HG03342 (cell line): Measurements from ENCODE around the gene B3GAT2.
A peak's percentile ranks its signal among the peaks of the same experiment; 100 is the strongest.

Source experiments
- ATAC-seq: cut with Tn5 transposase; IDR thresholded peaks from one replicate; pipeline ENCODE4 v1.9.1; 2021; ENCODE audit warnings: mild to moderate bottlenecking, moderate library complexity; ENCODE audit not compliant: unreplicated experiment

B3GAT2 gene

DNA sequence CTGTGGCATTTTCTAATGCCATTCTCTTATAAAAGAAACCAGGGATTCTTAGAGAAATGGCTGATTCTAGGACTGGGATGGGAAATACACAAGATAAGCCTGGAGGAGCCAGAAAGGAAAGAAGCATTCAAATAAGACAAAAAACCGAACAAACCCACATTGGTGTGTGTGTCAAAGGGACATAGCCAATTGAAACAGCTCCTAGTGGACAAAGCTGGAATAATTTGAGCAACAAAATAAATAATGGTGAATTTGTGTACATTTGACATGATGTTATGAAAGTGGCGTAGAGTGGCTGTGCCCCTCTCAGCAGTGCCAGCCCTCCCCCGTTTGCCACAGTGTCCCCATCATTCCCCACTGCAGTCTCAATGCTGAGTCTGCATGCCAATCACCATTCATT is 55.5 kb downstream of the B3GAT2 start:
- no peak for ATAC-seq

DNA sequence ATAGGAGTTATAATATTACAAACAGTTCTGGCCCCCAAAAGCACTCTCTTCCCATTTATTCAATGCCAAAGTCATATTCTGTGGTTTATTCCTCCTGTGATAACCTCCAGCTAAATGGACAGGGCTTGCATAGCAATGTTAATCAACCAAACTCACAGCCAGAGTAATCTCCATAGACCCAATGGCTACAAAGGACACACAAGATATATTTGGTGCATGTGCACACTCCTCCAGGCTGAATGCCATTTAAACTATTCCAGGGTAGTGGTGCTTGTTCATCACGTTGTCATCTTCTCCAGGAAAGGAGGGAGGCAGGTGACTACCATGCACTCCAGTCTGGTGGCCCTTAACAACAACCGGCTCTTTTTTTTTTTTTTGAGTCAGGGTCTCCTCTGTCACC is 56.8 kb downstream of the B3GAT2 start:
- no peak for ATAC-seq

DNA sequence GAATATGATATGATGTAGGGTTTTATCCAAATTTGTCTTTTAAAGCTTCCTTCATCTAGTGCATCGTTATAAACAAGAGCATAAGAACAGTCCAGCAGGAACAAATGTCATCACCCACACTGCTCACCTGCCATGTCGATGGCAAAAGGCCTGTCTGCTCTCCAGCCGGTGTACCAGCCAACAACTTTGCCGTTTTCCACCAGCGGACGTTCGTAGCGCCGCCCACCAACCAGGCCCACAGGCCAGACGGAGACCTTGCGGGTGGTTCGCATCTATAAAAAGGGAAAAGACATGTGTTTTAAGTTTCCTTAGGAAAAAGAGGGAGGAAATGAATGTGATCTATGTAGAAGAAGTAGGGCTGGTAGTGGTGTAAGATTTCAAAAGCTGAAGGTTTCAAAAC is 62.9 kb downstream of the B3GAT2 start:
- no peak for ATAC-seq

DNA sequence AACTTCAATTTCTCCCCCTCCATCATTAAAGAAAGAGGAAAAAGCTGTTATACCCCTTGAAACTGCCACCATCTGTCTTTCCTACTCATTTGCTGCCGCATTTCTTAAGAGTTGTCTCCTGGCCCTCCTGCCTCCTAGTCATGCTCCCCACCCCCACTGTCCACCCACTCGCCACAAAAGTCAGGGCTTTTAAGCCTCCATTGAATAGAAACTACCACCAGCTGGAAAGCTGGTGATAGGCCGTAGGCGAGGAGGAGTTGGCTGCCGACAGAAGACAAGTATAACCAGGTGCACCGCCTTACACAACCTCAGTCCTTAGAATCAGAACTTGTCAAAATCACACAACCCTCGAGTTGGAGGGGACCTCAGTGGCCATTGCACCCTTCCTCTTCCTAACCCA is 67.6 kb downstream of the B3GAT2 start:
- ATAC-seq: no peak

DNA sequence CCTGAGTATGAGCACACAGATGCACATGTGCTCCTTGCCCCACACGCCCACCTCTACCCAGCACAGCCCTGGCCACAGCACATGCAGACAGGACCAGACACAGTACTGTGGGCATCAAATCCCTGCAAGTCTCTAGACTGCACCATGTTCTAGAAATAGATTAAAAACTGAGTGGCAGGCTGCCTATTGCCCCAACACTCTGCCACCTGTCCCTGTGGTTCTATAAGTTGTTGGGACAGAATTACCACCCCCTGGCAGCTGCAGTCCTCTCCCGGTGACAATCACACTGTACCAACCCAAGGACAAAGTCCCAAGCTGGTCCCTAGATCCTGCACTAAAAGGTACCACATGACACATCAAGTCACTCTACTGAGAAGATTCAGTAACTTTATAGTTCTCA is 70.2 kb downstream of the B3GAT2 start:
- ATAC-seq: no peak

DNA sequence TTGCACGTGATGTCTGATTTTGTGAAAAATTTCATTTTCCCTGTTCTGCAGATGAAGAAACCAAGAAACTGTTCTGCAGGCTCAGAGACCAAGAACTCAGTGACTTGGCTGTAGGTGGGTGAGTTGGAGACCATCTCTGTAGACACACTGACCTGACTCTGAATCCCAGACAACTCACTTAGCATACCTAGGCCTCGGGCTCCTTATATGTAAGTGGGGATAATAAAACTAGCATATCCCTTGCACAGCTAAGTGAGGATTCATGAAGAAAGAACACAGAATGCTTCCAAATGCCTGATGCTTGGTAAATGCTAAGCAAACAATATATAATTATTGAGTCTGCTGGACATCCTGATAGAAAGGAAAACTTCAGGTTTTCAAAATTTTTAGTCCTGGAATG is 70.8 kb downstream of the B3GAT2 start:
- ATAC-seq: no peak

DNA sequence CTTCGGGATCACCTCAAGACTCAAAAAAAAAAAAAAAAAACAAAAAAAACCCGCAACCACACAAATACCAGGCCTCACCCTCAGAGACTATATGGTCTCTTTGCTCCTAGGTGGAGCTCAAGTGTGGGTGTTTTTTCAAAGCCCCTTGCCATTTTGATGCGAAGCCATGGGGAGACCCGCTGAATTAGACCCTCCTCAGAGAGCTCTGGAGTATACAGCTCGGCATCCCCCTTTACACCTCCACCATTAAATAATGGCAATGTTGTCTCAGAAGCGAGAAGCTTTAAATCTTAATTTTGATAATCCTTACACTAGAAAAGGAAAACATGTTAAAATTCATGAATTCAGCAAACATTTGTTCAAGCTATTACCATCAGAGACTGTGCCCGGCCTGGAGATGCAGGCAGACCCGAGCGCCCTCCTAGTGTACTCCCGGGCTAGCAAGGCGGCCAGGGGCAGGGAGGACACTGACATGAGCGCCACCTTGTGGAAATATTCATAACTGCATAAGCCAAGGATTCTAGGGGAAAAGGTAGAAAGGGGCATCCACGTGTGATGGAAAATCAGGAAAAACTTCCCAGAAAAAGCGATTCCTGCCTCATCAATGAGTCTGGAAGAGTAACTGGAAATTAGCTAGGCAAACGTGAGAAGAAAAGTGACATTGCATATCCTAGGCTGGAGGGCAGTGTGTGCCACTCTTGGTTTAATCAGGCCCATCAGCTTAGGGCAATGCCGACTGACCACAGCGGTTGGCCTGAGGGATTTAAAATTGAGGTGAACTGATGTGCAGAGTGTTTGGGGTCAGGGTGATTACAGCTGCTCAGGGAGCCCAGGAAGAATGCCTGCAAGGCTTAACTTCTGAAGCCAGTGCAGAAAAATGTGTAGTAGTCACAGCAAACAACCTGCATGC is 72.5 kb downstream of the B3GAT2 start:
- peak; percentile 74 for ATAC-seq

DNA sequence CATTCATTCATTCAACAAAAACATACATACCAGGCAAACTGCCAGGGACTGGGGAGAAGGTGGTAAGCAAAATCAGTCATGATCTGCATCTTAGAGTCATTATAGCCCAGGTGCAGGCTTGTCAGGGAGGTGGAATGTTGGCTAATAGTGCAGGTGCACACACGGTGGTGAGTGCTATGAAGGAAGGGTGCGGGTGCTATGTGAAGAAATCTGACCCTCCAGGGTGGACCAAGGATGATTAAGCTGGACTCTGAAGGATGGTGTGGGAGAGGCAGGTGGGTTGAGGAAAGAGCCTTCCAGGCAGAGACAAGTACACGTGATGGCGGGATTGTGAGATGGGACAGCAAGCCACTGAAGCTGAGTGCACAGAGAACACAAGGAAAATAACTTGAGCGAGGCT is 77.4 kb downstream of the B3GAT2 start:
- no peak for ATAC-seq

DNA sequence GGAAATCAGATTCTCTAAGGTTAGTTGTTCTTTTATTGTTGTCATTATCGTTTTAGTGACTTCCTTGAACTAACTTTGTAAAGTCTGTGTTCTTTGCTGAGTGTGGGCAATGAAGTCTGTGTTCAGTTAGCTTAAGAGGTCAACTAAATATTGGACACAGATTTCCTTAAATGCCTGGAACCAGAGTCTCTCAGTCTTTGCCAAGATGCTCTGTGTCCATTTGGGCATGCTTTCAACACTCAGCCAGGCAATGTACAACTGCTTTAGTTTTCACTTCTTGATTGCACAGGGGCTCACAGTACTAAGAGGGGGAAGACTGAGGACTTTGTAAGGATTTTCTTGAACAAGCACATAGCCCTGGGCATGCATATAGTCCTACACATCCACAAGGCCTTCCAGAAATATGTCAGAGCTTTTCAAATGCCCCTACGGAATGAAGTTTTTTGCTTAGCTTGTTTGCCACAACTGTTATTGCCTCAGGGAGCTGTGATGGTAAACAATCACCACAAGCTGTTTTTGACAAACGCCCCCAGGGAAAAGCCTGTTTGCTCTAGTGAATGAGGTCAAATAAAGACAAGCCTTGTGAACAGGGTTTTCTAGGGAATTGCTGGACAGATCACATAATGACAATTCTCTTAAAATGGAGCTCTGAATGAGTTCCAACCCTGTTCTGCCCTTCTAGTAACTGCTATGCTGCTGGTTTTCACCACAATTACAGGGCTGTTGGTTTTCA is 82.5 kb downstream of the B3GAT2 start:
- no peak for ATAC-seq

DNA sequence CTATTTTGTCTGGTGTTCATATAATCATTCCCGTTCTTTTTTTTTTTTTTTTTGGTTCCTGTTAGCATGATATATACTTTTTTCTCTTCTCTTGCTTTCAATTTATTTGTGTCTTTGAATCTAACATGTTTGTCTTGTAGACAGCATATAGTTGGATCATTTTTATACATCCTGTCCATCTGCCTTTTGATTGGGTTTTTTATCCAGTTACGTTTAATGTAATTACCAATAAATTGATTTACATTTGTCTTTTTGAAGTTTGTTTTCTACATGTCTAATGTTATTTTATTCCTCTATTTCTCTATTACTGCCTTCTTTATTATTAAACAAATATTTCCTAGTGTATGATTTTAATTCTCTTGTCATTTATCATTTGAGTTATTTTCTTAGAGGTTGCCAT is 84.4 kb downstream of the B3GAT2 start:
- ATAC-seq: no peak

DNA sequence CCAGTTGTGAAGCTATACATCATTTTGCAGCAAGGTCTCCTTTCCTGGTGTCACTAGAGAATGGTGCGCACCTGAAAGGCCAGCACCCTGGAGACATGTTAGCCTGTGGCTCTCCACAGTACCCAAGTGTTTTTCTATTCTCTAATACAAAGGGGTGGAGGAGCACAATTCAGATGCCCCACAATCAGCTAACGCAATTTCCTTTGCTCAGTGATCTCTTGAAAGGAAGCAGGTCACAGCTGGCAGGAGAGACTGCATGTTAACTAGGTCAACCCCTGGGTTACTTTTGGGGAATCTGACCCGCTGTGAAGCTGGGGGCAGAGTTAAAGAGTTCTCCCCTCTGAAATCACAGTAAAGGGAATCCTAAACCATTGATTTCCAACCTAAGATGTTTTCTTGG is 92.5 kb downstream of the B3GAT2 start:
- ATAC-seq: no peak

DNA sequence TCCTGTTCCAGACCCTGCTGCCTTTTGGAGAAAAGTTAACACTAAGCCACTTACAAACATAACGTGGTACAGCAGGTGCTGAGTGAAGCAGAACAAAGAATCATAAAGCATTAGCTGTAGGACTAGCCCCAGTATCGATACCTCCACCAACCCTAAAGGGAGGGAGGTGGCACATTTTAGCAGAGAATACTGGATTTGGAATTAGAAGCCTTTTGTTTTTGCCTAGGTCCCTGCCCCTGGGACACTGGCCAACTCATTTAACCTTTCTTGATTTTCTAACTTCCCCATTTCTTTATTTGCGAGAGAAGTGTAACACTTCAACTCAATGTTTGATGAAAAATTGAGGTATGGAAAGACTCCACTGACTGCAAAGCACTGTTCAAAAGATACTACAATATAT is 93.5 kb downstream of the B3GAT2 start:
- ATAC-seq: peak; percentile 41

DNA sequence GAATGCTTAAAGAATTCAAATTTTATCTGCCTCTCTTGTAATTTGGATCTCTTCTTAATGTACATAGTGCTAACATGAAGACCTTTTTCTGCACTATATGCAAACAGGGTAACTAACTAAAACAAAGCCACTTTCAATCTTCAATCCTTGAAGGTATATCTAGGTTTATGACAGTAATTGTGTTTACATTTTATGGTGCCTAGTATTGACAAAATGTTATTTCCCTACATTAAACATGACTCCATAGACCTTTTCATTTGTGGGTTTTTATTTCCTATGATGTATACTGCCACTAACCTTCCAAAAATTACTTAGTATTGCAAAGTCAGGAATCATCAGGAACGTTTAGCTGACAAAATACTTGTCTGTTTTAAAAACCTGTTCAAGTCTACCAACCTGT is 95.9 kb downstream of the B3GAT2 start:
- ATAC-seq: no peak

DNA sequence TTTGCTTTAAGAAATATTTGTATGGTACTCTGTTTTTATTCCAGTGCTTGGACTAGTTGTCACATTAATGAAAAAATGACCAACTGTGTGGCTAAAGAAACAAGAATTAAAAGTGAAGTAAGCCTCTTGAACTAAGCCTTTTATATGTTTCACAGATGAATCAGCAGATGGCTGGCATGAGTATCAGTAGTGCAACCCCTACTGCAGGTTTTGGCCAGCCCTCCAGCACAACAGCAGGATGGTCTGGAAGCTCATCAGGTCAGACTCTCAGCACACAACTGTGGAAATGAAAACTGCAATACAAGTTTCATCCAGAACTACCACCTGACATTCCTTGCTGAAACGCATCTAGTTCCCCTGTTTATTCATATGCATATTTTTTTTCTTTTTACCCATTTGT is 96.8 kb downstream of the B3GAT2 start:
- ATAC-seq: no peak

DNA sequence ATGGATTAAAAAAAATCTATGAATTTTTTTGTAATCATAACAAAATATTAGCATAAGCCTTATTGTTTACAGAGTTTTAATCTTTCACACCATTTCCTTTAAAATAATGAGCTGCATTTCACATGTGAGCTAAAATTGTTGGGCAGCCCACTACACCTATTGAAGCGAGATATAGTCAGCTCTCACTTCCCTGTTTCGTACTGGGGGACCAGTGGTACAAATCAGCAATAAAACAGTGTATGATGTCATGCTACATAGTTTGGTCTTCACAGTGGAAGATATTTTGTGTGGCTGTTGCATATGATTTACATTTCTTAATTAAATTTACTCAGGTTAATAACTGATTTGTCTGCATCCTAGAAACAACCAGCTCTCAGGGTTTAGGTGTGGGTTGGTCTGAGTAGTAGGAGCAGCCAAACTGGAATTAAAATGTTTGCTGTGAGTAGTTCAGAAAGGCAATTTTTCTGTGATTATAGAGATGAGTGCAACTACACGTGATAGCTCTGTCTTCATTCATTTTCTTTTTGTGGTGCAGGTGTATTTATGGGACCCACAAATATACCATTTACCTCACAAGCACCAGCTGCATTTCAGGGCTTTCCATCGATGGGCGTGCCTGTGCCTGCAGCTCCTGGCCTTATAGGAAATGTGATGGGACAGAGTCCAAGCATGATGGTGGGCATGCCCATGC is 99.3 kb downstream of the B3GAT2 start:
- peak; percentile 100 for ATAC-seq

DNA sequence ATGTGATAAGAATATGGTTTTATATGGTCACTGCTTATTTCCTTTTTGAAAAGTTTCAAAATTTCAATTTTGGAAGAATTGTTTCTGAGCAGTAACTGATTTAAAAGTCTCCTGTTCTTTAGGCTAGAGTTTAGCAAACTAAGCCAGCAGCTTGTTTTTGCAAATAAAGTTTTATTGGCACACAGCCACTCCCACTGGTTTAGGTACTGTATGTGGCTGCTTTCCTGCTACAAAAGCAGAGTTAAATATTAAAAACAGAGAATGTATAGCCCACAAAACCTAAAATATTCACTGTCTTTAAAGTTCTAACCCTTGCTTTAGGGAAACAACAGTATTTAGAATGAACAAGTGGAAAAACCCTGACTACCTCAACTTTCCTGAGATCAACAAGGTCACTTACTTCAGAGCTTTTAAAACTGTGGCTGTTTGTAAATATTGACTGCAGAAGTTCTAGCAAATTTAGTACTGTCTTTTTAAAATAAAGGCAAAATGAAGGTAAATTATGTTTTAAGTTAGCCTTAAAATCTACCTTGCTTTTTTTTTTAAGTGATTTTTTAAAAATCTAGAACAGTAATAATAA is 104.1 kb downstream of the B3GAT2 start:
- ATAC-seq: no peak

DNA sequence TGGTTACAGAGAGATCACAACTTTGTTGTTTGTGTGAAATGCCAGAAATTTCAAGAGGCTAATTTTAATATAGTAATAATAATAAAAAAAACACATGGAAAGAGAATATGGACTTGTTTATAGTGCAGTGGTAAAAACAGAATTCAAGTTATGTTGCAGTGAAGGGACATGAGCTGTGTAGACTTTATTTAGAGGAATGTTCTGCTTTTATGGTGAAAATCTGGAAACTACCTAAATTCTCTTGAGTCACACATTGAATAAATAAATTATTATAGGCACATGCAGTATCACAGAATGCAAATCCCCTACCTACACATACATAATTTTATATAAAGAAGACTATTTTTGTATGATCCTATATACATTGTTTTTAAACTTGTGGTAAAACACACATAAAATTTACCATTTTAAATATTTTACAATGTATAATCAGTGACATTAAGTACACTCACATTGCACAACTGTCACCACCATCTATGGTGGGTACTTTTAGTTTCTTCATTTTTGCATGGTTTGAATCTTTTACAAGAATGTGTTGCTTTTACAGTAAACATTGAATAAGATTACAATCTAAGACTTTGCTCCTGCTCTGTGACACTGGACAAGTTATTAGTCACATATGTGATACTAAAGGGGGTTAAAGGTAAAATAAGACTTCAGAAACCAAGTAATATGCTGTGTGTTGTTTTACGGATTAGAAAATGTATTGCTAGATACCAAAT is 107.4 kb downstream of the B3GAT2 start:
- ATAC-seq: no peak

DNA sequence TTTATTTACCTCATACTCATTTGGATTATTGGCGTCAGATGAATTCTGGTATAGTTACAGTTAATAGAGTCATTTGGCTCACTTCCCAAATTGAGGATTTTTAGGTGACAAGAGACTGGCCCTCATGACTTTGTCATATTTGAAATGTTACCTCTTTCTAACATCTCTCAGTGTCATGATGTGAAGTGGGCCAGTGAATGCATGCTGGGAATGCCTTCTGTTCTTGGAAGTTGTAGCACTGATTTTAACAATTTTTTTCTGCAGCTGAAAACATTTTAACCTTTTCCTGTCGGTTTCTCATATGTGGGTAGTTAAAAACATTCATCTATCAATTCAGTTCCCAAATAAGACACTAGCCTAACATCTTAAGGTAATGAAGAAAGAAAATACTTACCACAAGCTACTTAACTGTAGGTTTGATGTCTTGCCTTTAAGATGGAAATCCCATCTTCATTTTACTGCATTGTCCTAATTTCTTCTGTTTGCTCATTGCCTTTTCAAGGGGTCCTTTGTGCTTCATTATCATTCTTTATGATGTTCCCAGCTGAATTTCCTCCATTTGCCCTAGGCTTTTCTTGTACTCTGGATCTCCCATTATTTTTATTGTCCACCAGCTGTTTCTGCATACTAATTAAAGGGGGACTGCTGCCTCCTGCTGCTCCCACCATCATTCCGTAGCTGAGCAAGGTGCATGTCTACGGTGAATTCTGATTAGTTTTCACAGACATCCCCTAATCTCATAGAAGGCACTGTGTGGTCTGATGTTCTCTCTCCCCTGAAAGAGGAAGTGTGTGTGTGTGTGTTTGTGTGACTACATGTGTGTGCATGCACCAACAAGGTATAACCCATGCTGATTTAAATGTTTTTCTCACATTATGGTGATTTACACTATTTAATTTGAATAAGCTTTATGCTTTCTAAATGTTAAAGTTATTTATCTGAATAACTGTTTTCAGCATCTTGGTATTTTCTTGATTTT is 109.5 kb downstream of the B3GAT2 start:
- ATAC-seq: no peak

DNA sequence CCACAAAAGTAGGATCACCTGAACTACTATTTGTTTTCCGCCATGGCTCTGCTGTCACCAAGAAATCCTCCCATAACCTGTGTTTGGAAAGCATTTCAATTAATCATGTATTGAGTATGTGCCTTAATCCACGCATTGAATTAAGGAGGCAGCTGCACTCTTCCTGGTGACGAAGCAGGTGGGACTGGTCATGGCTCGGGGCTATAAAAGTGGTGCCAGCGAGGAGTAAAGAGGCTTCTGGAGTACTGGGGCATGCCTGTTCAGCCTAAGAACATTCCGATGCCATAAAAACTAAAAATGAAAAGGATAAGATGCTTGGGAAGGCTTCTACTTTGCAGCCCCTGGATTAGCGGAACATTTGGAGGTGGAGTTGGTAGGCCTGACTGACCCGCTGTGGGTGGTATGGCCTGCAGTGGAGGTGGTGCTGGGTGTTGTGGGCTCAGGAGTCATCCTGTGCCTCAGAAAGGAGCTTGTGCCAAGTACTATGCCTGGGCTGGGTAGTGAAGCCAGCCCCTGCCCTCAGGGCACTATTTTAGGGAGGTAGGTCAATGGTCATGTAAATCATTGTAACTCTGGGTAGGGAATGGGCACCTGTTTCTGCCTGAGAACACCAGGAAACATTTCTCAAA is 110.5 kb downstream of the B3GAT2 start:
- ATAC-seq: no peak
